HK-2 (cell line): ENCODE data around the gene KCTD5.

Experiments
- DNase-seq: peaks from one replicate; pipeline ENCODE4 v3.0.0-alpha.2; 2018; ENCODE audit not compliant: unreplicated experiment

KCTD5 gene

GRCh38 chr16:2697401-2697948, 15.2 kb downstream of the KCTD5 start:
- no peak for DNase-seq

DNA sequence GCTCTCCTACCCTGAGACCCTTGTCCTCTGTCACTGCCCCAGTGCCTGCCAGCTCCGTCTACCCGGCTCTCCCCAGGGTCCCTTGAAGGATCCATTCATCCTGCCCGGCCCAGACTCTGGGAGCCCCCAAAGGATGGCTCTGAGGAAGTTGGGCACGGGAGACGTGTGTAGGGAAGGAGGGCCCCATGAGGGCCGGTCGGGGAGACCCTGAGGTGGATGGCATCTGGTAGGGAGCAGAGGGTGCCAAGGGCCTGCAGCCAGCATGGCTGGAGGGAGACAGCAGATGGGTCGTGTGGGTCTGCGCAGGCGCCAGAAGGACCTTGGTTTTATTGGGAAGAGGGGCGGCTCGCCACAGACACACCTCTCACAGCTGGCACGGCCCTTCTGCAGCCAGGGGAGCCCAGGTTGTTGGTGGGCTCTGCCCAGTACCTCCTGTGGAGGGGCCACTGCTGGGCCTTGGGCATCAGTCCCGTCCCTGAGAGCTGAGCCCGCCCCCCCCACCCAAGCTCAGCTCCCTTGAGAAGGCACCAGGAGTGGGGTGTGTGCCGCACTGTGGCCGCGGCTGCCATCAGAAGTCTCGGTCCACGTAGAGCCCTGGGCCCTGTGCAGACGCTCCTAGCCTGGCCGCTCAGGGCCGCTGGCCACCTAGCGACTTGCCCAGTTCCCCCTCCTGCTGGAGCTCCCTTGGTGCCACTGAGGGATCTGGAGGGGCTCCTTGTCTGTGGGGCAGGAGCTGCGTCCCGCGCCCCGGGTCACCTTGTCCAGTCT, 16.0 kb downstream of the KCTD5 start:
- no peak for DNase-seq

GRCh38 chr16:2698965-2699750, 16.8 kb downstream of the KCTD5 start:
- DNase-seq: no peak

- DNase-seq: no peak
Measured at GRCh38 chr16:2699791-2700600, 17.7 kb downstream of the KCTD5 start.

DNA sequence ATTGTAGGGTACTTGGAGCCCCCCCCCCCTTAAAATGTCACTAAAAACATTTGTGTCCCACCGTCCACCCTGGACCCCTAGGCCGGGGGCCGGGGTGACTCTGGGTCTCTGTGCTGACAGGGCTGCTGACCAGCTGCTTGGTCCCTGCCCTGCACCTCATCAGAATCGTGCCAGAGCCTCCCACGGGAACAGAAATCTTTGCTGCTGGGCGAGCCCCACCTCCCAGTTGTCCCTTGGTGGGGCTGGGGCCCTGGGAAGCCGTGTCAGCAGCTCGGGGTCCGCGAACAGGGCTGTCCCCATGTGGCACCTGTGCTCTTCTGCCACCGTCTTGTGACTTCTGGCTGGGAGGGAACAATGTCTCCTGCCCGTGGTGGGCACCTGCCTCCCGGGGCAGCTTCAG, 18.5 kb downstream of the KCTD5 start:
- no peak for DNase-seq

- DNase-seq: no peak
Measured at GRCh38 chr16:2701272-2701671, 18.9 kb downstream of the KCTD5 start.

DNA sequence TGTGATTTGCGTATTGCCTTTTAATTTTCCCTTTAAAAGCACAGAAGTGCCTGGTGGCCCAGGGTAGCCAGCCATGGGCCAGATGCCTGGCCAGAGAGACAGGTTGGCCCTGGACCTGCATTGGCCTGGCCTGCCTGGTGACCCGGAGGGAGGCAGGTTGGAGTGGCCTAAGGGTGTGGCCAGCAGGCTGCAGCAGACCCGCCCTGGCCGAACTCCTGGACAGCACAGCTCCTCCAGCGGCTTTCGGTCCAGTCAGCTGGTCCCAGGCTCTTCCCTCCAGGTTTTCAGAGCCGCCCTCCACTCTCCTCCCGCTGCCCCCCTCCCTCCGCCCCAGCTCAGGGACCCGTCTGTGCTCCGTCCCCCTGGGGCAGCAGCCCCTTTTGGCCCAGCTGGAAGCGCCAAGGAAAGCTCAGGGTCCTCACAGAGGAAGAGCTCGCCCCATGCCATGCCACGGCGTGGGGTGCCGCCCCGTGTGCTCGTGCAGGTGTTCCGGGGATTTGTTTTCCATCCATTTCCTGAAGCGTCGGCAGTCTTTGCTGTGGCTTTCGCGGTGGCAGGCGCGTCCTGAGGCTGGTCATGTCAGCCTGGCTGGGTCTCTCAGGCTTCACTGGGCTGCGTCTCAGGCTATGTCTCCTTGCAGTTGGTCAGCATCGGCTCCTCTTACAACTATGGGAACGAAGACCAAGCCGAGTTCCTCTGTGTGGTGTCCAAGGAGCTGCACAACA, 19.6 kb downstream of the KCTD5 start:
- DNase-seq: no peak

GRCh38 chr16:2702438-2702825, 20.1 kb downstream of the KCTD5 start:
- no peak for DNase-seq

GRCh38 chr16:2702871-2703745, 20.8 kb downstream of the KCTD5 start:
- DNase-seq: no peak

DNA sequence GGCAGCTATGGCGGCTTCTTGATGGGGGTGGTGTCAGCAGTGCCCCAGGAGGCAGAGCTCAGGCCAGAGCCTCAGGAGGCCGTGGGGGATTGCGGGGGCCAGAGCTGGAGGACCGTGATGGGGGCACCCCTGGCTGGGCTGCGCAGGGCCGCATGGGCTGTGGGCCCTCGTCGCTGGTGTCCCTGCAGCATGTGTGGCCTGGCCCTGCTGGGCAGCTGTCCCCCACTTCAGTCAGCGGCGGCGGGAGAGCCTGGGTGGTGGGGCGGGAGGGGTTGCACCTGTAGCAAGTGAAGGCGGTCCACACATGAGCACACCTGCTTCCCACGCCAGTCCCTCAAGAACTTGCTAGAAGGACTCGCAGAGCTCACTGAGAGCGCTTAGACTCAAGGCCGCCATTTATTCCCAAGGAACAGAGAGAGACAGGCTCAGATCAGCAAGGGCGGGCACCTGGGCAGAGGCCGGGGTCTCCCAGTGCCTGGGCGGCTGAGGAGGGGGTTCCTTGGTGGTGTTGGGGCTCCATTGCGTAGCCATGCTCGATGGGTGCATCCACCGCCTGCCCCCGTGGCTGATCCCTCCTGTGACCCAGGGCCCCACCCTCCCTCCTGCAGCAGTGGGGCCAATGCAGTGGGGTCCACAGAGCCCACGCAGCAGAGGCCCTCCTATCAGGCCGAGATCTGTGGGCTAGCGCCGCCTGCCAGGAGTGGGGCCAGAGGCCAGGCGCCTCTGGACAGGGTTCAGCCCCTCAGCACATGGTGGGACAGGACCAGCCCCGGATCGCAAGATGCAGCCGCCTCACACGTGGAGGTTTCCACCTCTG, 22.1 kb downstream of the KCTD5 start:
- no peak for DNase-seq

DNA sequence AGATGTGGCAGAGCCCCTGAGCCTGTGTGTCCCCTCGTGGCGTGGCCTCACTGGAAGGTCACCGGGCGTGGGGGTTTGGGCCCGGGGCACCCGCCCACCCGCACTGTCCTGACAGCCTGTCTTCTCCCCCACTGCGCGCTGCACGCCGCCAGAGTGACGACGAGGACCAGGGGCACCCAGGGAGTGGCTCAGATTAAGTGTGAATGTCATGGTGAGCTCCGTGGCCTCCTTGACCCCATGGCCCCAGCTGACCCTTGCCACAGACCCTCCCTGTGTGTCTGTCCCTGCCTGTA, 22.6 kb downstream of the KCTD5 start:
- no peak for DNase-seq

DNA sequence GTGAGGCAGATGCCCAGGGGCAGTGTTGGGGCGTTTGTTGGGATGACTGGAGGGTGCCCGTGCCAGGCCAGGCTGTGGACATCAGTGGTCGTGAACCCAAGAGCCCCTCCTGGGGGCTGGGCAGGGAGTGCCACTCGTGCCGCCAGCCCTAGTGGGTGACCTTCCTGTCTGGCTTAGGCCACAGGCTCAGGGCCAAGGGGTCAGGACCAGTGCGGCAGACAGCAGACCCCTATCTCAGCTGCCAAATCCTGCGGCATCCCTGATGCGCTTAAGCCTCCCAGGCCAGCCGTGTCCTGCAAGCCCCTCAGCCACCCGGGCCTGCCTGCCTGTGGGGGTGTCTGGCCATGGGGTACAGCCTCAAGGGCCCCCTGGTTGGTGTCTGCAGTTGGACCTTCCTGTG, 23.0 kb downstream of the KCTD5 start:
- no peak for DNase-seq

DNA sequence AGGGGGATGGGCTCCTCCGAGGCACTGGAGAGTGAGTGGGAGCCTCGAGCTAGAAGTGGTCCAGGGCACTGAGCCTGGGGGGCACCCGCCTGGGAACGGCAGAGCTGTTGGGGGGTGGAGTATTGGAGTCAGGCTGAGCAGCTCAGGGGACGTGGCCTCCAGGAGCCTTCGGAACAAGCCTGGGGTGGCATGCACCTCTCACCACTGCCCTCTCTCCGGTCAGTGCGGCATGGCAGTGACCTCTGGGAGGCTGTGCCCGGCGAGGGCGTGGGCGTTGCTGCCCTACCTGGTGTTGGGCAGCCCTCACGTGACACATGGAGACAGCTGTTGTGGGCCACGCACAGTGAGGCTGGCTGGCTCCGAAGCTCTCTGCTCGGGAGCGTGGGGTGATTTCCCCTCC, 23.8 kb downstream of the KCTD5 start:
- DNase-seq: no peak

DNA sequence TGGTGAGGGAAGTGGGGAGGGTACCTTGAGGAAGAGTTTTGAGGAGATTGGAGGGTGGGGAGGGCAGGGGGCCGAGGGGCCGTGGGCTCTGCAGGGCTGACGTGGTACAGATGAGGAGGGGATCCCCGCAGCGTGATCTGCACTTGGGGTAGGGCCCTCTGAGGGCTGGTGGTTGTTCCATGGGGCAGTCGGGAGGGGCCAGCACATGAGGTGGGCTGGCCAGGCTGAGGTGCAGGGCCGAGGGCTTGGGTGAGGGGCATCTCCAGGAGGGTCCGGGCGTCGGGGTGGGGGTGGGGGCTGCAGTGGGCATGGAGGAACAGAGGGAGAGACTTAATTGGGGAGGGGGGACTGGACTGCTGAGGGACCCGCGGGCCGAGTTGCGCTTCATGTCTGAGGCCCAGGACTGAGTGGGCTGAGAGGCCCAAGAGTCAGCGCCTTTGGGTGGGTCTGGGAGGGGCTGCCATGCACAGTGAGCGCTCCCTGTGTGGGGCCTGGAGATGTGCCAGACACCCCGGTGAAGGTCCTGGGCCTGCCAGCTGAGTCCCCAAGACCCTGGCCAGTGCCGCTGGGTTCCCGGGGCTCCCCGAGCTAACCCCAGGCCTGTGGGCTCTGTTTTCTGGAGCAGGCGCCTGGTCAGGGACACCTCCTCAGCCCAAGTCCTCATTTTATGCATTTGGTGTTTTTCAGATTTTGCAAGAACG, 24.4 kb downstream of the KCTD5 start:
- no peak for DNase-seq

- no peak for DNase-seq
Measured at GRCh38 chr16:2707368-2708289, 25.3 kb downstream of the KCTD5 start.

DNA sequence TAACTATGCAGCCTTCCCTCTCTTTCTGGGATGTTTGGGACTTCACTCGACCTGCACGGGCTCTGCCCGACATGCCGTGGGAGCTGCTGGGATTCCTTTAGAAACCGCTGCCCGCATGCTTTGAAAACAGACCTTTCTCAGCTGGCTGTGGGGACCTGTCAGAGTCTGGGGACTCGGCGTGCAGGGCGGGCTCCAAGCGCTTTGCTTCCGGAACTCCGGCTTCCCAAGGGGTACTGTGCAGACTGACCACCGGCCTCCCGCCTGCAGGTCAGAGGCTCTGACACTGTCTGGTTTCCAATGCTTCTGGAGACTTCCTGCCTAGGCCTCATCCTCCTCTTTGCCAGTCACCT, 25.9 kb downstream of the KCTD5 start:
- no peak for DNase-seq

DNA sequence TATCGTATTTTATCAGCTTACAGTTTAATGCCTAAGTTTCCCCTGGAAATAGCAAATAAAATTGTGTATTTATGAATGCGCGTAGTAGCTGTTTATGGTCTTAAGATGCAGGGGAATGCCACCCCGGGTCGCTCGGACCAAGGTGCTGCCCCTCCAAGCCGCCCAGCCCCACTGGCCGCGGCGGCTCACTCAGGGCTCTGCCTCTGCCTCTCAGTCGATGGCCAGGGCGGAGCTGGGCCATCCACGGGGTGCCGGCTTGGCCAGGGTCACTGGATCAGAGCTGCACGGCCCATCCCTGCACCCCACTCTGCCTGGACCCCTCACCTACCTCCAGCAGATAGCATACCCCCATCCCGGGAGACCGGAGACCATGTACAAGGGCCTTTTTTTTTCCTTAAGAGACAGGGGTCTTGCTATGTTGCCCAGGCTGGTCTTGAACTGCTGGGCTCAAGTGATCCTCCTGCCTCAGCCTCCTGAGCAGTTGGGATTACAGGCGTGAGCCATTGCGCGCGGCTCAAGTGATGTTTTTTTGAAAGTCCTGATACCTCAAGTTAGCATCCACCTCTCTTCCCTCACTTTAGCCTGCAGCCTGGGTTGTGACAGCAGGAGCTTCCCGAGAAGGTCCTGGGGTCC, 26.7 kb downstream of the KCTD5 start:
- no peak for DNase-seq

- DNase-seq: no peak
Measured at GRCh38 chr16:2709588-2709984, 27.3 kb downstream of the KCTD5 start.
